GM12878 (cell line): Measurements from ENCODE around the gene KIF15. TPM values are rescaled to one million over a fixed set of nuclear protein-coding genes. Genes with fewer than 3 reads are reported as not detected.

Source experiments
- ATAC-seq: fragments of 200-7000 bp; cut with Tn5 transposase; 3 replicates; pipeline ENCODE4 v1.9.1; 2020; ENCODE audit warnings: mild to moderate bottlenecking, moderate library complexity
- BruUV-seq: library from RNA; stranded (reverse); fragments of 400-500 nt; replicated peaks from 2 replicates; lab custom pipeline; 2021; lab: Mats Ljungman, UMichigan
- CTCF ChIA-PET: fragments of 300-600 bp; sonication (Branson Sonifier 250); formaldehyde crosslinking; extraction: SDS; loops from one replicate; lab custom pipeline; 2021; ENCODE audit warnings: inconsistent platforms; lab: Yijun Ruan, JAX
- POLR2A ChIA-PET: fragments of 350-600 bp; formaldehyde crosslinking; extraction: SDS; loops from one replicate; lab custom pipeline; 2021; ENCODE audit warnings: inconsistent platforms; lab: Charles Lee
- RAD21 ChIA-PET: fragments of 300-600 bp; sonication (Branson Sonifier 250); formaldehyde crosslinking; loops from one replicate; lab custom pipeline; 2023; ENCODE audit warnings: antibody characterized with exemption; ENCODE audit not compliant: unreplicated experiment; lab: Charles Lee
- SMC1A ChIA-PET: fragments of 300-600 bp; sonication (Branson Sonifier 250); formaldehyde crosslinking; loops from one replicate; lab custom pipeline; 2023; ENCODE audit not compliant: unreplicated experiment, uncharacterized antibody; lab: Charles Lee
- DNase-seq: peaks from one replicate; pipeline ENCODE4 v3.0.0-alpha.2; 2011; ENCODE audit warnings: low read depth, low spot score
- FAIRE-seq: peaks from 3 replicates; lab custom pipeline; 2011; peaks lifted over from hg19 to GRCh38; lab: Jason Lieb, UNC
- H2AFZ ChIP-seq: 2 replicates; pipeline ENCODE4 v1.6.0; 2011; ENCODE audit warnings: low read depth, low read length, control low read depth; ENCODE audit not compliant: control insufficient read depth
- H3K27ac ChIP-seq: 2 replicates; pipeline ENCODE4 v1.5.1; 2011; ENCODE audit warnings: control low read depth; ENCODE audit not compliant: control insufficient read depth, insufficient read depth
- H3K27me3 ChIP-seq, 2 experiments: replicated peaks in 1 of 2; 2 replicates each; pipeline versions ENCODE4 v1.6.0 to v1.6.1; 2011; ENCODE audit warnings: low read length in 1 of 2; ENCODE audit not compliant: control insufficient read depth in 2 of 2, insufficient read depth in 2 of 2
- H3K36me3 ChIP-seq, 2 experiments: 2 replicates each; pipeline ENCODE4 v1.5.1; 2011; ENCODE audit warnings: low read length in 1 of 2; ENCODE audit not compliant: control insufficient read depth in 2 of 2, insufficient read depth in 2 of 2
- H3K4me1 ChIP-seq: 2 replicates; pipeline ENCODE4 v1.6.1; 2011; ENCODE audit warnings: mild to moderate bottlenecking, low read length, moderate library complexity, mixed read lengths; ENCODE audit not compliant: control insufficient read depth, insufficient read depth
- H3K4me2 ChIP-seq: 2 replicates; pipeline ENCODE4 v1.6.0; 2011; ENCODE audit warnings: control low read depth; ENCODE audit not compliant: control insufficient read depth, insufficient read depth
- H3K4me3 ChIP-seq: fragments of 200-600 bp; sonication (generic); 2 replicates; pipeline ENCODE4 v1.5.1; 2016
- H3K79me2 ChIP-seq: 2 replicates; pipeline ENCODE4 v1.6.0; 2011; ENCODE audit warnings: low read length; ENCODE audit not compliant: control insufficient read depth, insufficient read depth
- H3K9ac ChIP-seq: 2 replicates; pipeline ENCODE4 v1.8.0; 2011; ENCODE audit warnings: low read length, control low read depth, mixed read lengths; ENCODE audit not compliant: control insufficient read depth, insufficient read depth
- H3K9me3 ChIP-seq: replicated peaks from 3 replicates; pipeline ENCODE4 v1.5.1; 2011; ENCODE audit warnings: mild to moderate bottlenecking, low read length; ENCODE audit not compliant: control insufficient read depth, insufficient read depth
- H4K20me1 ChIP-seq: 2 replicates; pipeline ENCODE4 v1.6.0; 2011; ENCODE audit not compliant: control insufficient read depth, insufficient read depth
- BCL11A ChIP-seq: IDR thresholded peaks from 2 replicates; pipeline ENCODE4 v1.6.1; 2011; ENCODE audit warnings: low read depth, low read length
- BRCA1 ChIP-seq: IDR thresholded peaks from 2 replicates; pipeline ENCODE4 v1.6.1; 2011; ENCODE audit warnings: low read depth, low read length, improper control_type of control experiment
- CHD2 ChIP-seq: IDR thresholded peaks from 2 replicates; pipeline ENCODE4 v1.6.1; 2011; ENCODE audit warnings: low read depth, low read length, improper control_type of control experiment, borderline replicate concordance
- CTCF ChIP-seq, 3 experiments: IDR thresholded peaks in 2 of 3; conservative IDR thresholded peaks in 1 of 3; 2 replicates each; pipeline ENCODE4 v1.5.1; 2011; ENCODE audit warnings: low read depth in 3 of 3, low read length in 3 of 3, mild to moderate bottlenecking in 3 of 3, control low read depth in 2 of 3, moderate library complexity in 2 of 3, inconsistent platforms in 1 of 3, mixed read lengths in 1 of 3; ENCODE audit not compliant: control insufficient read depth in 2 of 3, insufficient read depth in 1 of 3; ENCODE audit errors: extremely low read depth in 1 of 3
- ELK1 ChIP-seq: IDR thresholded peaks from 2 replicates; pipeline ENCODE4 v1.6.1; 2012; ENCODE audit warnings: low read depth, low read length, improper control_type of control experiment
- HDGF ChIP-seq: fragments of 450-650 bp; IDR thresholded peaks from 2 replicates; pipeline ENCODE4 v1.6.1; 2016; ENCODE audit warnings: antibody characterized with exemption
- IRF4 ChIP-seq: IDR thresholded peaks from 2 replicates; pipeline ENCODE4 v1.6.1; 2011; ENCODE audit warnings: low read depth, low read length
- MEF2A ChIP-seq: IDR thresholded peaks from 2 replicates; pipeline ENCODE4 v1.6.1; 2011; ENCODE audit warnings: low read depth, mild to moderate bottlenecking, low read length, moderate library complexity; ENCODE audit not compliant: insufficient read depth
- MEF2B ChIP-seq: fragments of 450-650 bp; IDR thresholded peaks from 2 replicates; pipeline ENCODE4 v1.6.1; 2018; ENCODE audit warnings: mild to moderate bottlenecking, moderate library complexity; ENCODE audit not compliant: partially characterized antibody, poor library complexity, severe bottlenecking
- POLR2AphosphoS2 ChIP-seq: IDR thresholded peaks from 2 replicates; pipeline ENCODE4 v1.6.1; 2011; ENCODE audit warnings: low read depth, mild to moderate bottlenecking, low read length, improper control_type of control experiment, moderate library complexity
- RAD51 ChIP-seq: fragments of 450-650 bp; IDR thresholded peaks from 2 replicates; pipeline ENCODE4 v1.6.1; 2016; ENCODE audit warnings: moderate library complexity, mild to moderate bottlenecking, inconsistent platforms
- RELB ChIP-seq: fragments of 450-650 bp; IDR thresholded peaks from 2 replicates; pipeline ENCODE4 v1.6.1; 2017; ENCODE audit warnings: low read depth, mild to moderate bottlenecking, moderate library complexity
- SIN3A ChIP-seq: IDR thresholded peaks from 2 replicates; pipeline ENCODE4 v1.6.1; 2012; ENCODE audit warnings: low read depth, low read length, improper control_type of control experiment
- SPI1 ChIP-seq: IDR thresholded peaks from 2 replicates; pipeline ENCODE4 v1.6.1; 2011; ENCODE audit warnings: low read depth, mild to moderate bottlenecking, low read length, moderate library complexity, borderline replicate concordance; ENCODE audit not compliant: insufficient read depth
- USF1 ChIP-seq: IDR thresholded peaks from 2 replicates; pipeline ENCODE4 v1.6.1; 2011; ENCODE audit warnings: borderline replicate concordance, low read depth, mild to moderate bottlenecking, moderate library complexity, mixed read lengths, low read length; ENCODE audit not compliant: insufficient read depth; ENCODE audit errors: extremely low read length
- ZNF622 ChIP-seq: fragments of 450-650 bp; IDR thresholded peaks from 2 replicates; pipeline ENCODE4 v1.6.1; 2017; ENCODE audit warnings: mild to moderate bottlenecking, inconsistent platforms
- WGBS: methylation state at CpG from one replicate; pipeline ENCODE4 v1.1.6; 2016; ENCODE audit warnings: low lambda C conversion rate; ENCODE audit not compliant: insufficient replicate concordance, insufficient coverage; ENCODE audit errors: missing lambda C conversion rate; 5-methylcytosine and 5-hydroxymethylcytosine counted together
- in situ Hi-C: fragments of 300-500 bp; cut with MboI; formaldehyde crosslinking; loops from 9 replicates; pipeline ENCODE4 v1.14.3; 2018; ENCODE audit warnings: mixed read lengths
- intact Hi-C: fragments of 100-400 bp; cut with micrococcal nuclease; formaldehyde crosslinking; loops from one replicate; pipeline ENCODE4 v1.14.2; 2022; ENCODE audit not compliant: unreplicated experiment
- polyA plus RNA-seq, 11 experiments: library from polyadenylated mRNA; depleted of rRNA in 4 of 11; unstranded in 6 of 11; stranded (reverse) in 5 of 11; fragments of >200 nt; fragmentation: Nextera tagmentation in 4 of 11; fragmentation: Illumina TruSeq in 1 of 11; extraction: Ambion mirVana in 4 of 11; extraction: Trizol in 1 of 11; gene quantifications; 1 replicate in 1 of 11; 2 replicates in 10 of 11; pipeline versions ENCODE4 v1.2.1 to v1.2.3, GENCODE V29; 2011 to 2016; ENCODE audit warnings: inconsistent platforms in 2 of 11, missing spikeins in 2 of 11, low read depth in 1 of 11
- total RNA-seq, 4 experiments: library from RNA; depleted of rRNA in 3 of 4; stranded (reverse); fragments of >200 nt in 3 of 4; fragmentation: Illumina TruSeq in 1 of 4; extraction: Trizol in 1 of 4; gene quantifications; 2 replicates each; pipeline versions ENCODE4 v1.2.1 to v1.2.3, GENCODE V29; 2013 to 2021

The KIF15 gene
- total and polyA plus RNA-seq, 10 of the 15 experiments (the other 5 are each of a cell fraction or from before 2014, with no cell fraction given) = 12.3 to 51.8 (median 26.0) TPM

GRCh38 chr3:44861412-44862225, 100.0 kb downstream of the KIF15 start, which contains the start of gene TMEM42:
Gene TMEM42, plus strand, starts transcription at chr3:44861912. Its CDS starts 13 bp downstream, at chr3:44861925.
- Histone ChIP-seq H3K27ac (peak within 1 kb of the TSS; percentile 70), H2AFZ (peak within 1 kb of the TSS; percentile 96), H4K20me1 (no peaks in the 10 kb centered on the region), H3K27me3 (no peaks in the 10 kb centered on the region), H3K79me2 (peaks cover 3% of the 10 kb centered on the region; the same call in 1 of the 2 replicates), H3K4me3 (peak within 1 kb of the TSS; percentile 65), H3K36me3 (0 out of 4 replicates have a peak, but pooled peaks cover 0 to 2% of the 10 kb centered on the region in 2 experiments), H3K9ac (peak within 1 kb of the TSS; percentile 73), H3K9me3 (no peaks in the 10 kb centered on the region; the same call in 2 of the 3 replicates), H3K4me1 (no peaks in the 10 kb centered on the region), H3K4me2 (peak within 1 kb of the TSS; percentile 85)
- in situ Hi-C loops = no loop called here
- intact Hi-C loops = no loop called here
- 2% methylated on average over 75 of the region's 91 CpGs for WGBS
- ATAC-seq (peak; percentile 98), DNase-seq (peak; percentile 68), FAIRE-seq (peak; percentile 80)
- ChIA-PET RAD21 (interaction anchor here (1.2 kb wide), 1 partner anchor 318 kb away, joined by 3 read pairs; no protein-coding TSS in a partner anchor), CTCF (interaction anchor here (0.7 to 1.6 kb wide), 3 partner anchors 12 to 869 kb away, joined by 3 to 4 read pairs (median 3); no protein-coding TSS in a partner anchor), SMC1A (no interaction called here), POLR2A (interaction anchor here (0.7 kb wide), 1 partner anchor 422 kb away, joined by 3 read pairs; no protein-coding TSS in a partner anchor)
- BruUV-seq = no TSS peak
- TF ChIP-seq CHD2 (peak; percentile 62; the same call in 1 of the 2 replicates), IRF4 (0 out of 2 replicates have a peak, but pooled peaks have one; percentile 10), BRCA1 (0 out of 2 replicates have a peak, but pooled peaks have one; percentile 7), POLR2AphosphoS2 (peak; percentile 66; the same call in 1 of the 2 replicates), RELB (0 out of 2 replicates have a peak, but pooled peaks have one; percentile 31), CTCF (IDR thresholded peaks at IDR 0.05 in 2 of 3, conservative IDR thresholded peaks at IDR 0.05 in 1 of 3; ENCODE audit: control insufficient read depth in 2 of 3, extremely low read depth in 1 of 3, insufficient read depth in 1 of 3, low read depth in 3 of 3, low read length in 3 of 3) (peak in 1 of 3 experiments; percentile 44; a peak in 2 of 6 replicates), MEF2B (peak; percentile 99), BCL11A (no peak), ZNF622 (no peak), RAD51 (peak; percentile 92), SPI1 (no peak), USF1 (peak; percentile 100), MEF2A (no peak), HDGF (no peak), SIN3A (peak; percentile 58; the same call in 1 of the 2 replicates), ELK1 (0 out of 2 replicates have a peak, but pooled peaks have one; percentile 26)
